Measurements from ENCODE around the gene NBPF1. TPM values are rescaled to one million over a fixed set of nuclear protein-coding genes. Genes with fewer than 3 reads are reported as not detected.
"Not testable (repeated sequence)": the region's sequence is repeated elsewhere in the genome, so short reads cannot be mapped to it uniquely, and the experiment has no call there.

The NBPF1 gene
- total RNA-seq, 2 experiments from 2014 or later, result 5.7 to 6.0 TPM

- CTCF ChIA-PET, POLR2A ChIA-PET: not testable (repeated sequence)
Measured at GRCh38 chr1:16525769-16526168, 87.6 kb downstream of the NBPF1 start.

DNA sequence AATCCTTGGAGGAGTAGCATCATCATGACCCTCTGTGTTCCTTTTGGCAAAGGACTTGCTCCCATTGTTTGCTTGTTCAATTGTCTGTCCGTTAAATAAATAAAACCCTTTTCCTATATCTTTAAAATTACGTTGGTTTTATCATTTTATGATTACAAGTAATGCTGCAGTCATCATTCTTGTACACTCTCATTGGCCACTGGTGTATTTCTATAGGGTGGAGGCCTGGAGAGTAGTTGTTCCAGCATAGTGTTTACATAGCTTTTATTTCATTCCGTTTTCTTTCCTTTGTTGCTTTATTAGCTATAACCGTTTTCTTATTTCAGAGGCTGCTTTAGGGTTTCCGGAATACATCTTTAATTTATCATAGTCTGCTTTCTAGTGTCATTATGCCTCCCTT is 91.7 kb downstream of the NBPF1 start:
- POLR2A ChIA-PET, CTCF ChIA-PET: not testable (repeated sequence)

GRCh38 chr1:16521288-16521583 is 92.1 kb downstream of the NBPF1 start:
- POLR2A ChIA-PET, result no interaction called here
- CTCF ChIA-PET, result no interaction called here

- CTCF ChIA-PET, POLR2A ChIA-PET: not testable (repeated sequence)
Measured at GRCh38 chr1:16520435-16521287, 92.7 kb downstream of the NBPF1 start.

DNA sequence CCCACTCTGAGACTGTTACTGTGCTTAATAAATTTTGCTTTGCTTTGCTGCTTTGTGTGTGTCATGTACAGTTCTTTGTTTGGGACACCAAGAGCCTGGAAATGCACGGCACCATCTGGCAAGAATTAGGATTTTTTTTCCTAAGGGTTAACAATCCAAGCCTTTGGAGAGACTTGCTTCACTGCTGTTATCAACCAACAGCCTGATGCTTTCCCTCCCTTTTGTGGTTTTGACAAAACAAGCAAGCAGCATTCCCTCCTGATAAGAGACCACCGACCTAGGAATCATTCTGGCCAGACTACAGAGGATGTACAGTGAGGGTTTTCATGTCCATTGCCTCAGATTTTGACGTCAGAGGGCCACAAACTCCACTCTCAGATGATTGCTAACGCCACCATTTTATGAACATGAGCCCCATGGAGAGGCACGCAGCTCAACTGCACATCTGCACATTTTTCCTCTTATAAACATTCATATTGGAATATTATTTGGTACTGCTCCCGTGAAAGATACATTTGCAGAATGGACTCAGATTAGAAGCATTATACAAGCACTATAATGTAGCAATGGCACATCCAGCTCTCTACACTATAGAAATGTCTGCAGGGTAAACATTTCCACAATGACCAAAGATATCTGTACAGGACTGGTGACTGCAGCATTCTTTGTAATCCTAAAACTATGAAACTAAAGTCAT is 94.0 kb downstream of the NBPF1 start:
- CTCF ChIA-PET, POLR2A ChIA-PET: not testable (repeated sequence)

GRCh38 chr1:16518913-16519254 is 94.5 kb downstream of the NBPF1 start:
- CTCF ChIA-PET, result not testable (repeated sequence)

GRCh38 chr1:16516694-16517410 is 96.5 kb downstream of the NBPF1 start:
- POLR2A ChIA-PET, CTCF ChIA-PET: not testable (repeated sequence)

More at GRCh38 chr1:16518913-16519254, 94.5 kb downstream of the NBPF1 start:
- POLR2A ChIA-PET, result not testable (repeated sequence)

- POLR2A ChIA-PET, result interaction anchor here (0.7 to 1.7 kb wide), 4 partner anchors 193 to 391 kb away, joined by 3 to 14 read pairs (median 4); partner anchors contain the start of gene RNU1-2
- CTCF ChIA-PET, result not testable (repeated sequence)
Measured at GRCh38 chr1:16514107-16515055, 99.0 kb downstream of the NBPF1 start, which contains the start of gene RNU1-1. Gene RNU1-1, minus strand, starts transcription at chr1:16514285.

DNA sequence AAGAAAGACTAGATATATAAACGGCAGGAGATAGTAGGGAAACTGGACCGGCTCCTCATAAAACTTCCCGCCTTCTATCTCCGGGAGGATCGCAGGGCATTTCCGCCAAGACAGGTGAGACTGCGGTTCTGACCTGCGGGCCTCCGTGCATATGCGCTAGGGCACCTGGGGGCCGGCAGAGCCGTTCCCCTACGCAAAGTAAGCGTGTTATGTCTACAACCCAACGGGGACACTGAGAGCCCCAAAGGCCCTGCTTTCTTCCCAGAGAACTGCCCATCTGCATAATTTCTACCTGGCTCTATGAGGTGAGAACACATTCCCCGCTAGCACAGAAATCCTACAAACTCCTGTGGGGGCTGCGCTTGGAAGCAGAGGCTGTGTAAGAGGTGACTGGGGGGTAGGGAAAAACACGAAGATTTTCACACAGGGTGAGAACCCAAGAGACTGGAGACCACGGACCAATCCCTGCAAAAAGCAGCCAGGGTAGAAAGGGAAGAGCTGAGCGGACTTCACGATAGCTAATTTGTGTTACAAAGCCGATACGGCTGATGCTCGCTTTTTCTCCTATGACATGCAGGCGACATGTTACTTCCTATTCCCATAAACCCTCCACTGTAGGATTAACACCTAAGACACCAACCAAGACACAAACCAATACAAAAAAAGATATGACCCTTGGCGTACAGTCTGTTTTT is 99.8 kb downstream of the NBPF1 start:
- CTCF ChIA-PET, result not testable (repeated sequence)

GRCh38 chr1:16512624-16513411 is 100.5 kb downstream of the NBPF1 start:
- POLR2A ChIA-PET, result interaction anchor here (0.6 to 1.3 kb wide), 2 partner anchors 37 to 73 kb away, joined by 3 to 5 read pairs; partner anchors contain the start of gene NECAP2
- CTCF ChIA-PET, result not testable (repeated sequence)

More for the DNA sequence above, 99.8 kb downstream of the NBPF1 start:
- POLR2A ChIA-PET, result interaction anchor here (0.6 to 1.7 kb wide), 7 partner anchors 14 to 392 kb away, joined by 3 to 14 read pairs (median 5); partner anchors contain the start of genes NECAP2 and RNU1-2

Other genes with a start within 250 kb of the NBPF1 start
- 100 to 1,000 TPM; 204 to 214 TPM for gene SZRD1, start 246.3 kb downstream of the NBPF1 start, total RNA-seq
- gene SPATA21, start 176.1 kb downstream of the NBPF1 start, total RNA-seq, result not detected
- gene NECAP2, start 172.8 kb downstream of the NBPF1 start, total RNA-seq, result 10 to 100 TPM; 62.3 to 64.2 TPM
- gene RNU1-1, start 99.3 kb downstream of the NBPF1 start, total RNA-seq, result 1,000 to 10,000 TPM in 1 of 2 experiments, 100 to 1,000 TPM in 1; 907 to 1,003 TPM
- 1,000 to 10,000 TPM in 1 of 2 experiments, 100 to 1,000 TPM in 1; 907 to 1,003 TPM for gene RNU1-3, start 53.4 kb upstream of the NBPF1 start, total RNA-seq
- gene RNU1-4, start 127.0 kb upstream of the NBPF1 start, total RNA-seq, result 1,000 to 10,000 TPM in 1 of 2 experiments, 100 to 1,000 TPM in 1; 907 to 1,003 TPM